CD4-positive, alpha-beta T cell treated with Interleukin-17A for 1 hour (primary cell): ENCODE measurements around the gene HINT2.

Experiments
- DNase-seq: peaks from one replicate; pipeline ENCODE4 v3.0.0-alpha.2; 2020

Gene HINT2

GRCh38 chr9:35840881-35841644 lies 26.2 kb upstream of the HINT2 start:
- no peak for DNase-seq

GRCh38 chr9:35839926-35840325 lies 25.1 kb upstream of the HINT2 start:
- no peak for DNase-seq

GRCh38 chr9:35836595-35836994 lies 21.8 kb upstream of the HINT2 start:
- no peak for DNase-seq

GRCh38 chr9:35835766-35836165 lies 20.9 kb upstream of the HINT2 start:
- no peak for DNase-seq

GRCh38 chr9:35835216-35835632 lies 20.4 kb upstream of the HINT2 start:
- DNase-seq, result no peak

- no peak for DNase-seq
Observed at GRCh38 chr9:35834260-35835215, 19.7 kb upstream of the HINT2 start.

- DNase-seq, result no peak
Observed at GRCh38 chr9:35832814-35833213, 18.0 kb upstream of the HINT2 start.

GRCh38 chr9:35831040-35831439 lies 16.2 kb upstream of the HINT2 start:
- no peak for DNase-seq

GRCh38 chr9:35829764-35830096 lies 14.9 kb upstream of the HINT2 start:
- DNase-seq, result no peak

GRCh38 chr9:35829084-35829763 lies 14.4 kb upstream of the HINT2 start, which contains the start of gene TMEM8B:
TSS of gene TMEM8B (plus strand) at chr9:35829228. CDS start at chr9:35829448, 220 bp downstream.
- peak; percentile 94 for DNase-seq

- DNase-seq, result no peak
Observed at GRCh38 chr9:35828716-35829083, 13.9 kb upstream of the HINT2 start, which contains the start of gene FAM221B. TSS of gene FAM221B (minus strand) at chr9:35828732. CDS start at chr9:35826161, 2,571 bp downstream.

- no peak for DNase-seq
Observed at GRCh38 chr9:35827486-35827885, 12.6 kb upstream of the HINT2 start.

GRCh38 chr9:35826071-35826701 lies 11.3 kb upstream of the HINT2 start:
- DNase-seq, result peak; percentile 72

GRCh38 chr9:35822926-35823325 lies 8.1 kb upstream of the HINT2 start:
- no peak for DNase-seq

GRCh38 chr9:35820076-35820475 lies 5.2 kb upstream of the HINT2 start:
- no peak for DNase-seq

- DNase-seq, result no peak
Observed at GRCh38 chr9:35818341-35818740, 3.5 kb upstream of the HINT2 start.

- DNase-seq, result no peak
Observed at GRCh38 chr9:35816708-35817107, 1.9 kb upstream of the HINT2 start.

- DNase-seq, result peak; percentile 39
Observed at GRCh38 chr9:35814106-35814840, 569 bp downstream of the HINT2 start.

GRCh38 chr9:35813434-35814105 lies 1.3 kb downstream of the HINT2 start:
- no peak for DNase-seq

GRCh38 chr9:35812025-35812602 lies 2.7 kb downstream of the HINT2 start, which contains the start of gene SPAG8:
TSS of gene SPAG8 (minus strand) at chr9:35812262. CDS start at chr9:35812147, 115 bp downstream.
- DNase-seq, result peak; percentile 99
